ENCODE measurements around the gene STON2. TPM values are rescaled to one million over a fixed set of nuclear protein-coding genes. Genes with fewer than 3 reads are reported as not detected.
"Not testable (repeated sequence)": the region's sequence is repeated elsewhere in the genome, so short reads cannot be mapped to it uniquely, and the experiment has no call there.

The STON2 gene
- total RNA-seq, 1 experiment from 2014 or later = 23.5 TPM

- TF ChIP-seq, protein P1, sequence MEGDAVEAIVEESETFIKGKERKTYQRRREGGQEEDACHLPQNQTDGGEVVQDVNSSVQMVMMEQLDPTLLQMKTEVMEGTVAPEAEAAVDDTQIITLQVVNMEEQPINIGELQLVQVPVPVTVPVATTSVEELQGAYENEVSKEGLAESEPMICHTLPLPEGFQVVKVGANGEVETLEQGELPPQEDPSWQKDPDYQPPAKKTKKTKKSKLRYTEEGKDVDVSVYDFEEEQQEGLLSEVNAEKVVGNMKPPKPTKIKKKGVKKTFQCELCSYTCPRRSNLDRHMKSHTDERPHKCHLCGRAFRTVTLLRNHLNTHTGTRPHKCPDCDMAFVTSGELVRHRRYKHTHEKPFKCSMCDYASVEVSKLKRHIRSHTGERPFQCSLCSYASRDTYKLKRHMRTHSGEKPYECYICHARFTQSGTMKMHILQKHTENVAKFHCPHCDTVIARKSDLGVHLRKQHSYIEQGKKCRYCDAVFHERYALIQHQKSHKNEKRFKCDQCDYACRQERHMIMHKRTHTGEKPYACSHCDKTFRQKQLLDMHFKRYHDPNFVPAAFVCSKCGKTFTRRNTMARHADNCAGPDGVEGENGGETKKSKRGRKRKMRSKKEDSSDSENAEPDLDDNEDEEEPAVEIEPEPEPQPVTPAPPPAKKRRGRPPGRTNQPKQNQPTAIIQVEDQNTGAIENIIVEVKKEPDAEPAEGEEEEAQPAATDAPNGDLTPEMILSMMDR (IDR thresholded peaks at IDR 0.05; ENCODE audit: unreplicated experiment) = no peak
- H3K4me3 Mint-ChIP-seq (ENCODE audit: unreplicated experiment) = no peak overlapping the region
- peak; percentile 16 for DNase-seq (ENCODE audit: unreplicated experiment)
- peaks cover 8% of the 10 kb centered on the region for H3K9me3 Mint-ChIP-seq (ENCODE audit: unreplicated experiment)
- no peaks in the 10 kb centered on the region for H3K36me3 Mint-ChIP-seq (ENCODE audit: insufficient read depth, unreplicated experiment)
- CTCF ChIA-PET = interaction anchor here (0.7 to 2.8 kb wide), 3 partner anchors 207 to 581 kb away, joined by 3 to 17 read pairs (median 4); no protein-coding TSS in a partner anchor
- H3K27me3 Mint-ChIP-seq (ENCODE audit: insufficient read depth, unreplicated experiment) = no peaks in the 10 kb centered on the region
- intact Hi-C loops (cut with micrococcal nuclease) = loop anchor here (2.0 kb wide), 1 partner anchor 26 kb away; the partner anchor contains the start of gene GTF2A1
- H3K4me1 Mint-ChIP-seq (ENCODE audit: insufficient read depth, unreplicated experiment) = no peaks in the 10 kb centered on the region
- H3K27ac Mint-ChIP-seq (ENCODE audit: low read depth, unreplicated experiment) = no peak overlapping the region
- BruUV-seq (replicated peaks) = no TSS peak
- POLR2A ChIA-PET = interaction anchor here (0.9 to 1.9 kb wide), 3 partner anchors 13 to 25 kb away, joined by 4 to 7 read pairs (median 5); partner anchors contain the start of gene GTF2A1
Observed at GRCh38 chr14:81246461-81247270, 153.5 kb downstream of the STON2 start.

DNA sequence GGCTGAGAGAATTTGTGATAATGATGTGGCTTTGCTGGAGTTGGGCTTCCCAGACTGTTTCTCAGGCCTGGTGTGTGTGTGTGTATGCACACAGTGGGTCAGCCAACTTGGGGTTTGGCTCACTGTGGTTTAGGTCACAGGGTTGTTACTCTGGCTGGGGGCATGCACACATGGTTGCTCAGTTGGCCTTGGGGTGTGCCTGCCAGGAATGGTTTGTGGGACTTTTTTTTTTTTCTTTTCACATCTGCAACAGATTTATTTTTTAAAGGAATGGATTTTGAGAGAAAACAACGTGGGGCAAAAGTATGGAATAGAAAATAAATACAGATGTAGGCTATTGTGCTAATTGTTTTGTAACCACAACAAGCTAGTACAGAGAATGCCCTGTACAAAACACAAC is 154.4 kb downstream of the STON2 start:
- BruUV-seq (replicated peaks) = no TSS peak
- intact Hi-C loops (cut with micrococcal nuclease) = loop anchor here (2.0 kb wide), 1 partner anchor 25 kb away; the partner anchor contains the start of gene GTF2A1
- no peak overlapping the region for H3K27ac Mint-ChIP-seq (ENCODE audit: low read depth, unreplicated experiment)
- TF ChIP-seq, protein P1 (IDR thresholded peaks at IDR 0.05; ENCODE audit: unreplicated experiment) = no peak
- no peak overlapping the region for H3K4me3 Mint-ChIP-seq (ENCODE audit: unreplicated experiment)
- H3K36me3 Mint-ChIP-seq (ENCODE audit: insufficient read depth, unreplicated experiment) = no peaks in the 10 kb centered on the region
- no peaks in the 10 kb centered on the region for H3K4me1 Mint-ChIP-seq (ENCODE audit: insufficient read depth, unreplicated experiment)
- peaks cover 6% of the 10 kb centered on the region for H3K27me3 Mint-ChIP-seq (ENCODE audit: insufficient read depth, unreplicated experiment)
- H3K9me3 Mint-ChIP-seq (ENCODE audit: unreplicated experiment) = peaks cover 8% of the 10 kb centered on the region
- POLR2A ChIA-PET = no interaction called here
- CTCF ChIA-PET = interaction anchor here (2.8 kb wide), 1 partner anchor 208 kb away, joined by 17 read pairs; no protein-coding TSS in a partner anchor
- DNase-seq (ENCODE audit: unreplicated experiment) = no peak

GRCh38 chr14:81244431-81244830 is 155.7 kb downstream of the STON2 start:
- POLR2A ChIA-PET; intact Hi-C loops (cut with micrococcal nuclease): not testable (repeated sequence)

DNA sequence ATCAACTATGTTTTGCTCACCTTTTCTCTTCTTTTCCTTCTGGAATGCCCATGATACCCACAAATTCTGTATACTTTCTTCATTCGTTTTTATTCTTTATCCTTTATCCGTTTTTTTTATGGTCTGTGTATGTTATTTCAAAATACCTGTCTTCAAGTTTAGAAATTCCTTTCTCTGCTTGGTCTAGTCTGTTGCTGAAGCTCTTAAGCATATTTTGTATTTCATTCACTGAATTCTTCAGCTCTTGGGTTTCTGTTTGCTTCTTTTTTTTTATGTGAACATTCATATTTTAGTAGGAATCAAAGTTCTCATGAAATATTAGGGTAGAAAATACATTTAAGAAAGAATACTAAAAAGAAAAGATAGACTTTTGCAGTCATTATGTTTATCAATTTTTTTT is 156.6 kb downstream of the STON2 start:
- POLR2A ChIA-PET = interaction anchor here (0.6 to 0.7 kb wide), 2 partner anchors 29 to 213 kb away, joined by 3 read pairs; no protein-coding TSS in a partner anchor
- no peak overlapping the region for H3K27ac Mint-ChIP-seq (ENCODE audit: low read depth, unreplicated experiment)
- H3K9me3 Mint-ChIP-seq (ENCODE audit: unreplicated experiment) = peaks cover 8% of the 10 kb centered on the region
- no peak overlapping the region for H3K4me3 Mint-ChIP-seq (ENCODE audit: unreplicated experiment)
- TF ChIP-seq, protein P1 (IDR thresholded peaks at IDR 0.05; ENCODE audit: unreplicated experiment) = no peak
- BruUV-seq (replicated peaks) = no TSS peak
- no peaks in the 10 kb centered on the region for H3K4me1 Mint-ChIP-seq (ENCODE audit: insufficient read depth, unreplicated experiment)
- H3K36me3 Mint-ChIP-seq (ENCODE audit: insufficient read depth, unreplicated experiment) = no peaks in the 10 kb centered on the region
- intact Hi-C loops (cut with micrococcal nuclease) = no loop called here
- H3K27me3 Mint-ChIP-seq (ENCODE audit: insufficient read depth, unreplicated experiment) = peaks cover 28% of the 10 kb centered on the region
- CTCF ChIA-PET = interaction anchor here (0.8 kb wide), 1 partner anchor 220 kb away, joined by 4 read pairs; no protein-coding TSS in a partner anchor
- DNase-seq (ENCODE audit: unreplicated experiment) = no peak

More at GRCh38 chr14:81244431-81244830, 155.7 kb downstream of the STON2 start:
- CTCF ChIA-PET; H3K36me3 Mint-ChIP-seq (ENCODE audit: insufficient read depth, unreplicated experiment); H3K4me1 Mint-ChIP-seq (ENCODE audit: insufficient read depth, unreplicated experiment); H3K27ac Mint-ChIP-seq (ENCODE audit: low read depth, unreplicated experiment); DNase-seq (ENCODE audit: unreplicated experiment); H3K4me3 Mint-ChIP-seq (ENCODE audit: unreplicated experiment); H3K9me3 Mint-ChIP-seq (ENCODE audit: unreplicated experiment); BruUV-seq (replicated peaks): not testable (repeated sequence)
- peaks cover 19% of the 10 kb centered on the region for H3K27me3 Mint-ChIP-seq (ENCODE audit: insufficient read depth, unreplicated experiment)

DNA sequence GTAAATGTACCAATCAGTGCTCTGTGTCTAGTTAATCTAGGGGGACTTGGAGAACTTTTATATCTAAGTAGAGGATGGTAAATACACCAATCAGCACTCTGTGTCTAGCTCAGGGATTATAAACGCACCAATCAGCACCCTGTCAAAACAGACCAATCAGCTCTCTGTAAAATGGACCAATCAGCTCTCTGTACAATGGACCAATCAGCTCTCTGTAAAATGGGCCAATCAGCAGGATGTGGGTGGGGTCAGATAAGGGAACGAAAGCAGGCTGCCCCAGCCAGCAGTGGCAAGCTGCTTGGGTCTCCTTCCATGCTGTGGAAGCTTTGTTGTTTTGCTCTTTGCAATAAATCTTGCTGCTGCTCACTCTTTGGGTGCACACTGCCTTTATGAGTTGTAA is 163.3 kb downstream of the STON2 start:
- ChIA-PET POLR2A (interaction anchor here (0.7 to 1.5 kb wide), 2 partner anchors 9 to 11 kb away, joined by 3 read pairs; no protein-coding TSS in a partner anchor), CTCF (interaction anchor here (1.1 kb wide), 1 partner anchor 217 kb away, joined by 3 read pairs; no protein-coding TSS in a partner anchor)
- H3K36me3 Mint-ChIP-seq (ENCODE audit: insufficient read depth, unreplicated experiment); H3K4me1 Mint-ChIP-seq (ENCODE audit: insufficient read depth, unreplicated experiment); H3K4me3 Mint-ChIP-seq (ENCODE audit: unreplicated experiment); DNase-seq (ENCODE audit: unreplicated experiment); BruUV-seq (replicated peaks); H3K9me3 Mint-ChIP-seq (ENCODE audit: unreplicated experiment); intact Hi-C loops (cut with micrococcal nuclease); H3K27ac Mint-ChIP-seq (ENCODE audit: low read depth, unreplicated experiment): not testable (repeated sequence)
- peaks cover 36% of the 10 kb centered on the region for H3K27me3 Mint-ChIP-seq (ENCODE audit: insufficient read depth, unreplicated experiment)
